ENCODE measurements around the gene ATXN10.

Gene ATXN10

DNA sequence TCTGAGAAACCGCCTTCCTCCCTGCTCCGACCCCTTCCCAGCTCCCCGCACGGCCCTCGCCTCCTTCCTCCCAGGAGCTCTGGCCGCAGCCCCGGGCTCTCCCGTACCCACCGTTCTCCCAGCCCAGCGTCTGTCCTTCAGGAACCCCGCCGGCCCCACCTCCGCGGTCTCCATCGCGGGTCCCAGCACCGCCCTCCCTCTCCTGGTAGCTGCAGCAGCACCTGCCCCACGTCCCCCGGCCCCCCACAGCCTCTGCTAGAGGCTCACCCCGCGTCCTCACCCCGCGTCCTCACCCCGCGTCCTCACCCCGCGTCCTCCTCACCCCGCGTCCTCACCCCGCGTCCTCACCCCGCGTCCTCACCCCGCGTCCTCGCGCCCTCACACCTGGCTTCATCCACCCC lies 219.4 kb downstream of the ATXN10 start:
- no peak for DNase-seq (ENCODE audit: low read depth)

DNA sequence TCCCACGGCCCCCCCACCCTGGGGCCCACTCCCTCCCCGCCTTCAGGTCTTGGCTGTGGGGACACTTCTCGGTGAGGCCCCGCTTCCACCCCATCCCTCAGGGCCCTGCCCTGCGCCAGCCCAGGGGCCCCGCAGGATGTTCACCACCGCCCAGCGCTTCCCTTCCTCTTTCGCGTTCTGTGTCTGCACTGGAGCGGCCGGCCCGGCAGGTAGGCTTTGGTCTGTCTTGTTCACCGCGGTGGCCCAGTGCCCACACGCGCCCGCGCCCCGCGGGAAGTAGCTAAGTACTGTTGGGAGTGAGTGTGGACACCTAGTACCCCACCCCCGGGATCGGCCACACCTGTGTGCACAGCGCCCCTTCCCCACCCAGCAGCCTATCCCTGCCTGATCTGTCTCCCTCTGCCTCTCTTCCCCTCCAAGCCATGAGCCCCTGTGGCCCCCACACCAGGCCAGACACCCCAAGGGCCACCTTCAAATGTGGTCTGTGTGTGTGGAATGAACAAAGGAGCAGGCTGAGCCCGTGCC lies 219.9 kb downstream of the ATXN10 start:
- no peak for DNase-seq (ENCODE audit: low read depth)

DNA sequence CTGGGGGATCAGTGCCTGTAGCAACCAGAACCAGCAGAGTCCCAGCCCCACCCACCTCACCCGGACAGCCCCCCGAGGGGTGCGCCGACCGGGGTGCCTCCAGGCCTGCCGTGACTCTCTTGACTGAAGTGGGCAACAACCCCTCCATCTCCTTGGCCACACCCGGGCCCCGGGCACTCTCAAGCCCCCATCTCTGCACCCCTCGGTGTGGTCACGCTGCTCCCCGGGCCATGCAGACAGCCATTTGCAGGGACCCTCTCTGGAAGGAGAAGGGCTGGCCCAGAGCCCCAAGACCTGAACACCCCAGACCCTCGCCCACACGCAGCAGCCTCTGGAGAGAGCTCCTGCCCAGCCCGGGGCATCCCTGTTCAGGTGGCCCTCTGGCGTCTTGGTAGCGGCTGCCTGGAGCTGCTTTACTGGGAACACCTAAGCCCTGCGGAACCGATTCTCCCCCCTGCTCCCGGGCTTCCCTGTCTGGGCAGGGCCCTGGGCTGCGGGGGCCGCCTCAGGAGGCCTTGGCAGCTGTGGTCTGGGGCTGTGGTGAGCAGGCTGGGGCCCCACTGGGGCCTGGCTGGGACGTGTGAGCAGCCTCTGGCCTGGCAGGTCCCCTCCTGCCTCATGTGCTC lies 220.5 kb downstream of the ATXN10 start:
- no peak for DNase-seq (ENCODE audit: low read depth)

DNA sequence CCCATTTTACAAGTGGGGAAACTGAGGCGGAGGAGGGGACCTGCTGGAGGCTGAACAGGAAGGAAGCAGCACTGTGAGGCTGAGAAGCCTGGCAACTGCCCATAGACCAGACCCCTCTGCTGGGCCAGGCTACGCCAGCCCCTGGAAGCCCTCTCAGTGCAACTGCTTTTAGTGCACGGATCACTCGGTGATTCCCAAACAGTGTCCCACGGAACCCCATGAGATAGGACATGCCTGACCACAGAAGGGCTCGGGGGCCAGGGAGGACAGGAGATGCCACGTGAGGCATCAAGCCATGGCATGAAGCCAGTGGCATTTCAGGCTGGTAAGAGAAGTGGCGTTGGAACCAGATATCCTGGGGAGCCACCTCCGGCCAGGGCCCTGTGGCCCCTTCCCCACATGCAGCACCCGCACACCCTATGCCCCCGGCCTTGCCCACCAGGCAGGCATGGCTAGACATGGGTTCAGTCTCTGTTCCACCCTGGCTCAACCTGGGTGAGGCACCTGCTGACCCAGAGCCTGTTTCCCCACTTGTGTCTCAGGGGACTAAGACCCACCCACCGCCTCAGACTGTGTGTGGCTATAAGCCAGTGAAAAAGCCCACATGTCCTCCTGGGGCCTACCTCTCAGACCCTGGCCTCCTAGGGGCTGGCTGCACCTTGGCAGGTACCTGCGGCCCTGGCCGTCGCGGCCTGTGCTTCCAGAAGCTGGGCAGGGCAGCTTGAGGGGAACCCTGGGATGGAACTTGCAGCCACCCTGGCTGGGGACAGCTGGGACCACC lies 221.2 kb downstream of the ATXN10 start:
- no peak for DNase-seq (ENCODE audit: low read depth)

DNA sequence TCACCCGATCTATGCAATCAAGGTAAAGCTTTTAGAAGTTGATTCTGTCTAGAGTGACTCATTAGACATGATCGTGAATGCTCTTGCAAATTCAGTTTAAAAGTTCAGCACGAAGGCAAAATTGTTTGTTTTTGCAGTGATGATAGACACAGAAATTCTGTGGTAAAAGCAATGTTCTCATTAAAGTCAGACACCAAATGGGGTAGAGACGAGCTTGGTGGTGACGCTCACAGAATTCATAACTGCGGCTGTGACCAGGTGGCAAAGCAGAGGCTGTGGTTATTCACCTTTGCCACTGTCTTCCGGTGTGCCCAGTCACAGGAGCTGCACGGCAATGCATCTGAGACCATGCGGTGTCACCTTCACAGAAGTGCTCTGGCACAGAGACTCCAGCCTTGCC lies 221.9 kb downstream of the ATXN10 start:
- DNase-seq (ENCODE audit: low read depth), result no peak

Measured in stimulated activated CD8-positive, alpha-beta memory T cell treated with anti-CD3 and anti-CD28 coated beads, Interleukin-12 subunit alpha, Interleukin-12 subunit beta, amount 100 ng/mL, for 1 hour (primary cell).